Stimulated activated naive CD4-positive, alpha-beta T cell (primary cell): ENCODE measurements around the gene DCAF8.
"Not testable (repeated sequence)": the region's sequence is repeated elsewhere in the genome, so short reads cannot be mapped to it uniquely, and the experiment has no call there.

Experiments
- DNase-seq, 6 experiments: peaks; one replicate each; lab custom pipeline; 2025; lab: John Stamatoyannopoulos, UW

DCAF8 gene

GRCh38 chr1:160261893-160262794 lies at the start of gene DCAF8:
Gene DCAF8 (minus strand): TSS chr1:160262549. CDS start chr1:160244008, 18,541 bp downstream.
- DNase-seq: peak; percentile 92 to 96 (median 96)

DNA sequence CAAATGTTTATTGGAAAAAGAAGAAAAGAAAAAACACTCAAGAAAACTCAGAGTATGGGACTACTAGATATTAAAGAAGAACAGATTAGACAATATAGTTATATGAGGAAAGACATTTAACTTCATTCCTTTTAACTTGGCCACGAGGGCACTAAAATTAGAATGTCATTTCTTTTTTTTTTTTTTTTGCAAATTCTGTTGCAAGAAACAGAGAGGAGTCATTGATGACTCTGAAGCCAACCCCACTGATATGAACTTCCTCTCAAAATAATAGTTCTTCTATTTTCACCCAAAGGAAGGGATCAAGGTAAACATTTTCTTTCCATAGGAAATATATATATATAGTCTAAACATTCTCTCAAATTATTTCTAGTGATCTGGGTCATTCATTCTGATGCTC lies 47.2 kb upstream of the DCAF8 start:
- DNase-seq: no peak

- DNase-seq: no peak
Observed at GRCh38 chr1:160309185-160309557, 46.8 kb upstream of the DCAF8 start.

DNA sequence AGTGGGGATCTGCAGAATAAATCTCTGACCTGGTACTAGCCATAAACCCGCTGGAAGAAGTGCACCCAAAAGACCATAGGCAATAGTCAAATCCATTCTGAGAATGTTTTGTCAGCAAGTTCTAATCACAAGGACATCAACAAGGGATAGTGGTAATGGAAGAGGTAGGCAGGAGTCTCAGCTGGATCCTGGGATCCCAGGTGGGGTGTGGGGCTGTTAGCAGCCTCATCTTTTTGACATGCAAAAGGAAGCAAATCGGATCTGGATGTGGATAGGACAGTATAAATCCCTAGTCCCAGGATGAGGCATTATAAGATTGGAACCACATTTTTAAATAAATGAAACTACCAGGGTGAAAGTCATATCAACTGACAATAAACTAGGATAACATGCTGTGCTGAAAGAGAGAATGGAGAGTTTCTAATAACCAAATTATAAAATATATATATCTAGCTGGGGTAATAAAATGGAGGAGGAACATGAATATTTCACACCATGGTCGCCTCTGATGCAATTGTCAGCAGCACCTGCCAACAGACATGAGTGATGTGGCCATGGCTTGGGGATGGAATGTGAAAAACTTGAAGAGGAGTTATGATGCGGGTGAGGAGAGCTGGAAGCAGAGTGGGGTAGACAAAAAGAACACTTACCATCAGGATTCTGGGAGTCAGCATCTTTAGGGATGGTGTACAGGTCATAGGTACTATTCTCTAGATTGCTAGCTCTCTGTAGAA lies 46.3 kb upstream of the DCAF8 start:
- DNase-seq: no peak

DNA sequence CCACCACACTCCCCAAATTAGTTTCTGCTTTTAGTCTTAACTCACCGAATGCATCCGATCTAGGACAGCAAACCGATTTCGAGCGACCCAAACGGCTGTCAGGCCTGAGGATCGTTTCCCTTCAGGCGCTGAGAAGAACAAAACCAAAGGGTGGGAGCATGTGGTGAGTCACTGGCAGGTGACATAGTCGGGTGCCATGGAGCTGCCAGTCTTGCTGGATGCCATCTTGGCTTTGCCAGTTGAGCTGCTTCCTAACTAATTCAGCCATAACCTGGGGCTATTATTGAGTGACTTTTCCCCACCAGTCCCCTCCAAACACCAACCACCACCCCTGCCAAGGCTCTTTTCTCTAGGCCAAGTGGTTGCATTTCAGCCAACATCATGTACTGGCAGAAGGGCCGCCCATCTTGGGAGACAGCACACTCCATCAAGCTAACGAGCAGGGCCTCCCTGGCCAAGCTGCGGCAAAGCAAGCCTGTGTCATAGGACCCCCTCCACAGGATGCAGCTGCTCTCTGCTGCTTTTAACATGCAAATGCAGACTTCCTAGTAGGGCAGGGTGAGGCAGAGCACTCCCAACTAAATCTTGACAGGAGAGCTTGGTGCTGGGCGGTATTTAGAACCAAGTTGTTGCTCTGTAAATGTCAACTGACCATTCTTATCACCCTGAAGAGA lies 44.9 kb upstream of the DCAF8 start:
- no peak for DNase-seq

GRCh38 chr1:160300173-160300572 lies 37.8 kb upstream of the DCAF8 start:
- no peak for DNase-seq

DNA sequence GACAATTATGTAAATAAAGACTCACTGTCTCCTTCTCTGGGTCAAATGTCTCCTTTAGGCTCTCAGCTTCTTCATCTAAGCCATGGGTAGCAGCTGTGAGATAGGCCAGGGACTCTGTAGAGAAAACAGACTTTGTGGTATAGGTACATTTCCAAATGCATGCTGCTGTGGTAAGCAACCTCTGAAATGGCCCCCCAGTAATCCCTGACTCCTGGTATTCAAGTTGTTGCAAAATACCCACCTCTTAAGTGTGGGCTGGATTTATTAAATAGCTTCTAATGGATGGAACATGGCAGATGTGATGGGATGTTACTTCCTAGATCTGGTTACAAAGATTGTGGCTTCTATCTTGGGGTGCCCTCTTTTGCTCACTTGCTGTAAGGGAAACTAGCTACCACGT lies 33.7 kb upstream of the DCAF8 start:
- no peak for DNase-seq

- no peak for DNase-seq
Observed at GRCh38 chr1:160293020-160293968, 30.9 kb upstream of the DCAF8 start.

- DNase-seq: peak; percentile 35 to 78 (median 60)
Observed at GRCh38 chr1:160291248-160292220, 29.2 kb upstream of the DCAF8 start.

GRCh38 chr1:160287769-160288168 lies 25.4 kb upstream of the DCAF8 start:
- not testable (repeated sequence) for DNase-seq

DNA sequence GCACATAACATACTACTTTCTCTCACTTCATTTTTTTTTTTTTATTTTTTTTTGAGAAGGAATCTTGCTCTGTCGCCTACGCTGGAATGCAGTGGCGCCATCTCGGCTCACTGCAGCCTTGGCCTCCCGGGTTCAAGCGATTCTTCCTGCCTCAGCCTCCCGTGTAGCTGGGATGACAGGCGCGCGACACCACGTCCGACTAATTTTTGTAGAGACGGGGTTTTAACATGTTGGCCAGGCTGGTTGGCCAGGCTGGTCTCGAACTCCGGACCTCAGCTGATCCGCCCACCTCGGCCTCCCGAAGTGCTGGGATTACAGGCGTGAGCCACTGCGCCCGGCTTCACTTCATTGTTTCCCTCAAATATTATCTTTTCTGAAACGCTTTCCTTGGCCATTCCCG lies 23.2 kb upstream of the DCAF8 start:
- no peak for DNase-seq

GRCh38 chr1:160284782-160285344 lies 22.5 kb upstream of the DCAF8 start, which contains the start of gene PEX19:
Gene PEX19 (minus strand): TSS chr1:160285133. CDS start chr1:160285124, 9 bp downstream.
- peak; percentile 87 to 93 (median 88) for DNase-seq

GRCh38 chr1:160284220-160284781 lies 22.0 kb upstream of the DCAF8 start:
- no peak for DNase-seq

- DNase-seq: no peak
Observed at GRCh38 chr1:160282807-160283206, 20.5 kb upstream of the DCAF8 start.

- DNase-seq: no peak
Observed at GRCh38 chr1:160277987-160278386, 15.6 kb upstream of the DCAF8 start.

DNA sequence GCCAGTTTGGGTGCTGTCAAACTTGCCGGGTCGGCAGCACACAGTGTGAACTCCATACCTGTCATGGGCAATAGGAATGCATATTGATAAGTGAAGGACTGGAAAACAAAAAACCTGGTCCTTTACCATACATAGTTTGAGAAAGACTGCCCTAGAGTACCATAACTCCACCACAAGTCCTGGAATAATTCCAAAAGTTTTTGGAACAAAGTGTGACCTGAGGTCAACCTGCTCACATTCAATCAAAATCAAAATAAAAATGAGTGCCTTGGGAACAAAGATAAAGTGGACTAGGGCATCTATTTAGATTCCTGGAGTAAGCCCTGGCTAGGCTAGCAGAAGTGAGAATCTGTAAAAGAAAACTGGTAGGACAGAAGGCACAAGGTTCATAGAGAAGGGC lies 15.0 kb upstream of the DCAF8 start:
- no peak for DNase-seq

- DNase-seq: no peak
Observed at GRCh38 chr1:160271025-160271424, 8.7 kb upstream of the DCAF8 start.

DNA sequence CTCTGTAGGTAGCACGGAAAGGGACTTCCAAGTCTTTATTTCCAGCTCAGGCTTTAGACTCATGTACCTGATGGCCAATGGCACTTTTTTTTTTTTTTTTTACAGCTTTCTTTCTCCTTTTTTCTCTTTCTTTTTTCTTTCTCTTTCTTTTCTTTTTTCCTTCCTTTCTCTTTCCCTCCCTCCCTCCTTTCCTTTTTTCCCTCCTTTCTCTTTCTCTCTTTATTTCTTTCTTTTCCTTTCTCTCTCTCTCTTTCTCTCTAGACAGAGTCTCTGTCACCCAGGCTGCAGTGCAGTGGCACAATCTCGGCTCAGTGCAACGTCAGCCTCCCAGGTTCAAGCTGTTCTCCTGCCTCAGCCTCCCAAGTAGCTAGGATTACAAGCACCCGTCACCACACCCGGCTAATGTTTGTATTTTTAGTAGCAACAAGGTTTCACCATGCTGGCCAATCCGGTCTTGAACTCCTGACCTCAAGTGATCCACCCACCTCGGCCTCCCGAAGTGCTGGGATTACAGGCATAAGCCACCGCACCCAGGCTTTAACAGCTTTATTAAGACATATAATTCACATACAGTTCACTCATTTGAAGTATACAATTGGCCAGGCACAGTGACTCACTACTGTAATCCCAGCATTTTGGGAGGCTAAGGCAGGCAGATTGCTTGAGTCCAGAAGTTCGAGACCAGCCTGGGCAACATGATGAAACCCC lies 5.1 kb upstream of the DCAF8 start:
- DNase-seq: no peak

DNA sequence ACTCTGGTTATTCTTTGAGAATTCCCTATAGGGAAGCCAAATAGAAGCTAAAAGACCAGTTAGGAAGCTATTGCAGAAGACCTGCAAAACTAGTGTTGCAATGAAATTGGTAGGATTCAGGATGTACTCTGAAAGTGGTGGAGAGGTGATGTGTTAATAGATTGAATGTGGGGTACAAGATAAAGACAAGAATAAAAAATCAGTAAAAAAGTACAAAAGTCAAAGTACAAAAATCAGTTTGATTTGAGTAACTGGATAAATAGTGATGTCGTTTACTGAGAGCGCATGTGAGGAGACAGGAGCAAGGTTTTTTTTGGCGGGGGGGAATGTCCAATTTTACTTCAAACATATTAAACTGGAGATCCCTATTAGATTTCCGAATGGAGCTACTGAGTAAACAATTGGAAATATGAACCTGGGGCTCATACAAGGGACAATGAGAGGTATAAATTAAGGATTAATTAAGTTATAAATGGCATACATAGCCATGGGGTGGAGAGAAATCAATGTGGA lies 2.5 kb upstream of the DCAF8 start:
- no peak for DNase-seq
